Esophagus mucosa (tissue), 1 donor: ENCODE measurements around the gene KCNQ4. TPM values are rescaled to one million over a fixed set of nuclear protein-coding genes. Genes with fewer than 3 reads are reported as not detected.

ENCODE experiments used
- ATAC-seq: fragments of 200-7000 bp; cut with Tn5 transposase; one replicate; pipeline ENCODE4 v1.9.1; 2020
- total RNA-seq: library from RNA; stranded (reverse); gene quantifications from one replicate; pipeline ENCODE4 v1.2.4, GENCODE V29; 2023
- donor health status: DM: yes; HTN: yes; CAD: no.

KCNQ4 gene
- total RNA-seq, 1 donor from 2014 or later, result 0.24 TPM

DNA sequence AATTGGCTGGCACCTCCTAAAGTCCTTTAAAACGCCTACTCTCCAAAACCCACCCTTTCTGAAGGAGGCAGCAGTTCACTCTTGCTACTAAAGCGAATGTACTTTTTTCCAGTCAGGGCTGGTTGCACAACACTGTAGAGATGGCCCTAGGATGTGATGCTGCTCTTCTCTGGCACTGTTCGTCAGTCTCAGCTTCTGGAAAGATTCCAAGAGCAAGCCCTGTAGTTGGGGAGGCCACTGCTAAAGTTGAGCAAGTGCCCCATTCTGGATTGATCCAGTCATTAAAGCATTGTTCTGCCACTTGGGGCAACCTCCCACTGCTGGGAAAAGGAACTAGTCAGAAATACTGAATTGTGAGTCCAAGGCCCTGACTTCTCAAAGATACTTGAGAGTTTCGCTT is 28.5 kb upstream of the KCNQ4 start:
- peak; percentile 76 for ATAC-seq

DNA sequence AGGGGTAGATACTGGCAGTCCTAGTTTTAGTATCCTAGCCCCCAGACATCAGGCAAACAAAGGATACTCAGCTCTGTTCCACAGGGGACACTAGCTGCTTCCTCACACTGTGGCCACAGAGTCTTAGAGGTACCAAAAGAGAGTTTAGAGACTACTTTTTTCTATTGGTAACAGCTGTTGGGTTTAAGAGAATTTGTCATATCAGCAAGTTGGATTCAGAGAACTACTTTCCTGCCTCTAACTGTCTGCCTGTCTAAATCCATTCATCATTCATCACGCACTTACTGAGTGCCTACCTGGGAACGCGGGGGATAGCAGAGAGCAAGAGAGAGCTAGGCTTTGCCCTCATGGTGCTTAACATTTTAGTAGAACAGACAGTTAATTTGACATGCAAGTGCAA is 27.1 kb upstream of the KCNQ4 start:
- ATAC-seq, result no peak

GRCh38 chr1:40757084-40757483 is 26.5 kb upstream of the KCNQ4 start:
- ATAC-seq, result no peak

GRCh38 chr1:40758004-40758403 is 25.6 kb upstream of the KCNQ4 start:
- no peak for ATAC-seq

DNA sequence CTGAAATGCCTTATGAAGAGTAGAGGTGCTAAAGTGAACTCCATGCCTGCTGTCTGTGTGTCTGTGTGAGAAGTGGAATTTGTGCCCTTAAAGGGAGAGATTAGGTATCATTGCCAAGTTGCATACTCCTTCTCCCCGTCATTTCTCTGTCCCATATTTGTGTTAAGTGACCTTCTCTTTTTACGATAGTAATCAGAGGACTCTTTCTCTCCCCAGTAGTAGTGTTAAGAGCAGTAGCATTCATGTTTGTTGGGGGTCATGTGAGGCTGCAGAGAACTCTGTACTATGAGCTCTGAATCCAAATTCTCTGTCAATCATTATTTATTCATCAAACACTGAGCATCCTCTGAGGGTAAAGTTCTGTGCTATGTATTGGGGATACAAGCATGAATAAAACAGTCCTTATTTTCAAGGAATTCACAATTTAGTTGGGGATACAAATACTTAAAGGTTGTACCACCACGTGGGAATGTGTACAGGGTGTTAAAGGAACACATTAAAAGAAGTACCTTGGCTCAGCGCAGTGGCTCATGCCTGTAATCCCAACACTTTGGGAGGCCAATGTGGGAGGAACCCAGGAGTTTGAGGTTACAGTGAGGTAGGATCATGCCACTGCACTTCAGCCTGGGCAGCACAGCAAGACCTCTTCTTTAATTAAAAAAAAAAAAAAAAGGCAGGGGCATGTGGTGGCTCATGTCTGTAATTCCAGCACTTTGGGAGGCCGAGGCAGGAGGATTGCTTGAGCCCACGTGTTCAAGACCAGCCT is 24.8 kb upstream of the KCNQ4 start:
- no peak for ATAC-seq

- ATAC-seq, result no peak
These were observed 22.6 kb upstream of the KCNQ4 start for GRCh38 chr1:40760984-40761383.

GRCh38 chr1:40762144-40762923 is 21.3 kb upstream of the KCNQ4 start:
- no peak for ATAC-seq

DNA sequence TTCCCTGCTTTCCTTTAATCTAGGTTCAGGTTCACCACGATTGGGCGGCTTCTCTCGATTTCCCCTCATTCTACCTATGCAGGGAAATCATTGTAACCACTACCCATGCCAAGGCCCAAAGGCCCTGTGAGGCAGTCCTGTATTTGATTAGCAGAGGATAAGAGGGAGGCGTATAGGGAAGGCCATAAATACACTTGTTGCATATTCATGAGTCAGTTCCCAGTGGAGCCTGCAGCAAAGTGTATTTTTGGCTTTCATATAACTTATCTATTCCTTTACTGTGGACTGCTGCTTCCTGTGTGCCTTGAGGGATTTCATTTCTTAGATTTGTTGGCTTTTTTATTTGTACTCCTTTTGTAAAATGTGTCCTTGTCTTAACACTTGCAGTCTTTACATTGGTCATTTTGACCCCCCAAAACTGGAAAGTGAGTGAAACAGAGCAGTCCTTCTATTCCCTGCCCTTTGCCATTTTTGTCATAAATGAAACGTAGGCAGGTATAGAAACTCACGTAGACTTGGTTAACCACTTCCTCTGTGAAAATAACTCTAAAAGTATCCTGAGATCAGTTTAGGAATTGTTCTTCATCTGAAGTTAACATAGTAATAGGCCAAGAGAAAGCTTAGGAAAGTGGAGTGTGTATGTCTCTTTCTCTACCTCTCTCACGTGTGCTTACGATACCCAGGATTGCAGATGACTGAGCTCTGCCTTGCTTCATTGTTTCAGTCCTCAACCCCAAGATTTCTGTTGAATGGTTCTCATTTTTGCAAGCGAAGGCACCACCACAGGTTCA is 19.6 kb upstream of the KCNQ4 start:
- no peak for ATAC-seq

- ATAC-seq, result no peak
These were observed 18.6 kb upstream of the KCNQ4 start for GRCh38 chr1:40764981-40765380.

DNA sequence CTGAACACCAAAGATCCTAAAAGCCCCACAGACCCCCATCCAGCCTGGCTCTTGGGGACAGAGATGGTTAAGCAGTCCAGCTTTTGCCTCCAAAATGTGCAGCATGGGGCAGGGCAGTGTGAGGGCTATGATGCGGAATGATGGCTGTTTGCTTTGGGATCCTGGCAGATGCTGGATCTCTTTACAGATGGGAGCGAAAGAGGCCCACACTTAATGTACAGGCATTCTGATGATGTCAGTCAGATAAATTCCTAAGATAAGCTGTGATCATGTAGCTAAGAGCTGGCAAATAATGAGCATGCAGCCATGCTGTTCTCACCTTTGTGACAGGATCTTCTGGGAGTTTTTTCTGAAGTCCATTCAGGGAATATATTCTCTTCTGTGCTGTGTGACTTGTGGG is 17.6 kb upstream of the KCNQ4 start:
- ATAC-seq, result no peak

GRCh38 chr1:40766560-40766959 is 17.0 kb upstream of the KCNQ4 start:
- ATAC-seq, result no peak

DNA sequence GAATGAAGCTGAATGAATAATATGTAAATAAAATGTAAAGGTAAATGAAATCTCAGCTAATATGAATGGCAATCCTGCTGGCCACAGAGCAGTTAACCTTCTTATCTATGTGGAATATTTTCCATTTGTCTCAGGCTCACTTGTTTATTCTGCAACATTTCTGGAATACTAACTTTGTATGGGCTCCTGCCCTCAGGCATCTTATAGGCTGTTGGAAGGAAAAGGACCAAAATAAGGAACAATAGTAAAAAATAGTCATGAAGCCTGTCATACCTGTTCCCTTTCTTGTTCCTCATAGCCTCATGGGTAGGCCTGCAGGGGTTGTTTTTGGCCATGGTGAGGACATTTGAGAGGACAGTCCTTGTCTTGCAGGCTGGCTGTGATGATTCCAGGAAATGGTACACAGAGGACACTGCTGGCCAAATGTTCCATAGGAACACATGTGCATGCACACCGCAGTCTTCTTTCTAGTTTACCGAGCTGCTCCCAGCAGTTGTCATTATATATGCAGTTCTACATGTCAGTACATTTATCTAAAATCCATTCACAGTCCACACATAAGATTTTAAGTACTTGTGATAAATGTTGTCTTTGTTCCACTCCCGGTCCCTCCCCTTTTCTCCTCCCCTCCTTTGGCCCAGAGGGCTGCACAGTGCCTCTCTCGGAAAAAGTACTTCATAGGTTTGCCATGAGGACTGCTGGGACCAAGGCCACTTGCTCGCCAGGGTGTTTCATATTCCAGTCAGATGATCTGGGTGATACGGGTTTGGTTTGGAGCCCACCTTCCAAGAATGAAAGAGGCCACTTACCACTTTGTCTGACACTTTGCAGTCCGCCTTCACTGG is 15.2 kb upstream of the KCNQ4 start:
- ATAC-seq, result no peak

- no peak for ATAC-seq
These were observed 13.8 kb upstream of the KCNQ4 start for GRCh38 chr1:40769815-40770214.

- no peak for ATAC-seq
These were observed 13.1 kb upstream of the KCNQ4 start for GRCh38 chr1:40770296-40771070.

- ATAC-seq, result no peak
These were observed 11.2 kb upstream of the KCNQ4 start for GRCh38 chr1:40772146-40772955.

- ATAC-seq, result no peak
These were observed 9.8 kb upstream of the KCNQ4 start for GRCh38 chr1:40773748-40774265.

GRCh38 chr1:40774266-40774998 is 9.2 kb upstream of the KCNQ4 start:
- peak; percentile 62 for ATAC-seq

DNA sequence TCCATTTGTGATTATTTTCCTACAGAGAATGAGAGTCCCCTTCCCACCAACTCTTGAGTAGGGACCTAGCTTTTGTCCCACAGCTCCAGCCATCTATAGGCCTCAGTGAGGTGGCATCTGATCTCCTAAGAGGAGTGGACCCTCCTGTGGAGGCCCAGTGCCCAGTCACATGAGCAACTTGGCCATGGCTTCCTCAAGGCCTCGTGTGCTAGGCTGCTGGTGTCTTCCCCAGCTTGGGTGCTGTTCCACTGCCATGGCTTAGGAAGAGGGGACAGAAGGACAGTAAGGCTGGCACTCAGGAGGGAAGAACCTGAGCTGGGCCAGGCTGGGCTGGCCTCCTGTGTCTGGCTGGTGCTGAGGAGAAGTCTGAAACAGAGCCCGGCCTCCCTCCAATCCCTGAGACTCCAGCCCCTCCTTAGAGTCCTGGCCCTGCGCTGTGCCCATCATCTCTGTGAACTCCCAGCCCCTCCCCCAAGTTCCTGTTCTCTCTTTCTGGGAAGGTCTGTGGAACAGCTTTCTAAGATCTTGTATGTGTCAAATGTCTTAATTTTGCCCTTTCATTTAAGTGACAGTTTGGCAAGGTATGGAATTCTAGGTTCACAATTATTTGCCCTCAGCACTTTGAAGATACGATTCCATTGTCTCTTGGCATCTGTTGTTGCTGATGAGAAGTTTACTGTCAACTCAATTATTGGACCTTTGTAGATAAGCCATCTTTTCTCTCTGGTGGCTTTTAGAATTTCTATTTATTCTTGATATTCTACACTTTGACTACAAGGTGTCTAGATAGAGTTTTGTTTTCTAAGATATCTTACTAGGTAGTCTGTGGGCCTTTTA is 7.1 kb upstream of the KCNQ4 start:
- no peak for ATAC-seq
